Adrenal gland (tissue), 12 donors: ENCODE data around the gene DSC2. TPM values are rescaled to one million over a fixed set of nuclear protein-coding genes. Genes with fewer than 3 reads are reported as not detected.
A peak's percentile ranks its signal among the peaks of the same experiment; 100 is the strongest.
"Not testable (repeated sequence)": the region's sequence is repeated elsewhere in the genome, so short reads cannot be mapped to it uniquely, and the experiment has no call there.

ENCODE experiments used
- DNase-seq, 7 donors: peaks; one replicate each; pipeline ENCODE4 v3.0.0-alpha.2; 2019 to 2020
- H3K27ac ChIP-seq, 5 donors: fragments of 200-600 bp; sonication (generic) in 4 of 5; 1 replicate in 3 of 5; 2 replicates in 2 of 5; pipeline versions ENCODE4 v1.5.1 to v1.8.0; 2016 to 2020; ENCODE audit warnings: mild to moderate bottlenecking in 1 of 5
- H3K27me3 ChIP-seq: fragments of 200-600 bp; 2 replicates; pipeline ENCODE4 v1.8.0; 2021
- H3K36me3 ChIP-seq, 2 donors: fragments of 200-600 bp; replicated peaks in 1 of 2; 1 replicate in 1 of 2; 2 replicates in 1 of 2; pipeline versions ENCODE4 v1.5.1 to v1.8.0; 2018 to 2022
- H3K4me1 ChIP-seq, 2 donors: fragments of 200-600 bp; replicated peaks in 1 of 2; 1 replicate in 1 of 2; 2 replicates in 1 of 2; pipeline versions ENCODE4 v1.5.1 to v1.8.0; 2018 to 2021
- H3K4me3 ChIP-seq, 4 donors: fragments of 200-600 bp; sonication (generic) in 3 of 4; one replicate each; pipeline ENCODE4 v1.5.1; 2016 to 2018
- H3K9me3 ChIP-seq, 3 donors: fragments of 200-600 bp; sonication (generic) in 1 of 3; replicated peaks in 1 of 3; 1 replicate in 2 of 3; 2 replicates in 1 of 3; pipeline versions ENCODE4 v1.5.1 to v1.8.0; 2016 to 2021
- POLR2A ChIP-seq, 2 donors: fragments of 450-650 bp; IDR thresholded peaks; one replicate each; pipeline ENCODE4 v1.6.1; 2017; ENCODE audit warnings: antibody characterized with exemption in 2 of 2, mild to moderate bottlenecking in 2 of 2, moderate library complexity in 1 of 2
- WGBS, 4 donors: extraction: QIAGEN DNeasy Blood & Tissue Kit in 2 of 4; methylation state at CpG; one replicate each; pipeline versions ENCODE4 v1.1.5 to v1.1.7; 2013 to 2017; 5-methylcytosine and 5-hydroxymethylcytosine counted together
- intact Hi-C, 2 donors: fragments of 100-400 bp; cut with DNase I; formaldehyde crosslinking; loops; one replicate each; pipeline versions ENCODE4 v1.14.1 to v1.15.0; 2022 to 2023
- polyA plus RNA-seq, 3 donors: library from polyadenylated mRNA; stranded (reverse); fragments of 200-250 nt in 2 of 3; fragments of 350-450 nt in 1 of 3; fragmentation: Illumina TruSeq in 1 of 3; extraction: RNeasy Lipid Tissue Mini Kit (QIAGEN cat#74804) in 1 of 3; gene quantifications; one replicate each; pipeline ENCODE4 v1.2.3, GENCODE V29; 2013 to 2014
- total RNA-seq, 9 donors: library from RNA; depleted of rRNA in 4 of 9; stranded (reverse); fragments of >200 nt in 4 of 9; fragments of 120-200 nt in 1 of 9; fragmentation: NEBNext Ultra II Directional in 1 of 9; extraction: Animal tissue kit (Norgen Biotek cat#: 25700) in 1 of 9; gene quantifications; one replicate each; pipeline versions ENCODE4 v1.1.0 to v1.2.4, GENCODE V29; 2013 to 2023
- TF ChIP-seq, protein P1 (sequence below), 6 experiments: fragments of 450-650 bp in 4 of 6; fragments of 200-600 bp in 2 of 6; sonication (generic) in 1 of 6; IDR thresholded peaks; 1 replicate in 5 of 6; 2 replicates in 1 of 6; pipeline versions ENCODE4 v1.5.1 to v1.8.0; 2016 to 2021; ENCODE audit warnings: antibody characterized with exemption in 6 of 6, mild to moderate bottlenecking in 2 of 6, moderate library complexity in 1 of 6
- donor health status: healthy with polysubstance abuse.
- donor health status: Bipolar disorder and iron deficiency.
- donor health status: DM: yes; HTN: yes; CAD: no.
- donor health status: DM: no; HTN: no; CAD: no.
- donor health status: DM: no; HTN: no; CAD: no.
- donor health status: DM: yes; HTN: yes; CAD: no.

DSC2 gene
- total and polyA plus RNA-seq, 12 donors: 0.48 to 14.2 (median 4.5) TPM

DNA sequence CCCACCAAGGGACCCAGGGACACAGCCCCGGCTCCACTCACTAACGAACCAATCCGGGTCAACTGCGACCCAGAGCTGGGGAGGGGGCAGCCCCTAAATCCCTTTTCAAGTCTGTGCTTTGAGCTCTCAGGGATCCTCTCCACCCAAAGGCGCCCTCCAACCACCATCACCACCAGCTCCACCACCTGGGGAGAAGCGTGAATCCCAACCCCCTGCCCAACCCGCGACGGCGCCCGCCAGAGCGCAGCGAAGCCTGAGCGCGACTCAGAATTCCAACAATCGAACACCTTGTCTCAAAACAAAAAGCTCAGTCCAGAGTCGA, 60.2 kb downstream of the DSC2 start:
- WGBS, 4 donors: 3 to 4% (median 4%) methylated on average over 12 to 17 of the region's 17 CpGs
- Histone ChIP-seq H3K27me3 (peaks cover 56% of the 10 kb centered on the region), H3K4me3 (peak overlapping the region in 1 of 4 donors; percentile 34), H3K27ac (no peak overlapping the region), H3K4me1 (peaks cover 0 to 7% of the 10 kb centered on the region in 2 donors), H3K36me3 (no peaks in the 10 kb centered on the region), H3K9me3 (no peaks in the 10 kb centered on the region)
- no peak for DNase-seq
- intact Hi-C loops: no loop called here
- TF ChIP-seq, protein P1, sequence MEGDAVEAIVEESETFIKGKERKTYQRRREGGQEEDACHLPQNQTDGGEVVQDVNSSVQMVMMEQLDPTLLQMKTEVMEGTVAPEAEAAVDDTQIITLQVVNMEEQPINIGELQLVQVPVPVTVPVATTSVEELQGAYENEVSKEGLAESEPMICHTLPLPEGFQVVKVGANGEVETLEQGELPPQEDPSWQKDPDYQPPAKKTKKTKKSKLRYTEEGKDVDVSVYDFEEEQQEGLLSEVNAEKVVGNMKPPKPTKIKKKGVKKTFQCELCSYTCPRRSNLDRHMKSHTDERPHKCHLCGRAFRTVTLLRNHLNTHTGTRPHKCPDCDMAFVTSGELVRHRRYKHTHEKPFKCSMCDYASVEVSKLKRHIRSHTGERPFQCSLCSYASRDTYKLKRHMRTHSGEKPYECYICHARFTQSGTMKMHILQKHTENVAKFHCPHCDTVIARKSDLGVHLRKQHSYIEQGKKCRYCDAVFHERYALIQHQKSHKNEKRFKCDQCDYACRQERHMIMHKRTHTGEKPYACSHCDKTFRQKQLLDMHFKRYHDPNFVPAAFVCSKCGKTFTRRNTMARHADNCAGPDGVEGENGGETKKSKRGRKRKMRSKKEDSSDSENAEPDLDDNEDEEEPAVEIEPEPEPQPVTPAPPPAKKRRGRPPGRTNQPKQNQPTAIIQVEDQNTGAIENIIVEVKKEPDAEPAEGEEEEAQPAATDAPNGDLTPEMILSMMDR (IDR thresholded peaks at IDR 0.05): no peak
- no peak for TF ChIP-seq POLR2A (IDR thresholded peaks at IDR 0.05)

DNA sequence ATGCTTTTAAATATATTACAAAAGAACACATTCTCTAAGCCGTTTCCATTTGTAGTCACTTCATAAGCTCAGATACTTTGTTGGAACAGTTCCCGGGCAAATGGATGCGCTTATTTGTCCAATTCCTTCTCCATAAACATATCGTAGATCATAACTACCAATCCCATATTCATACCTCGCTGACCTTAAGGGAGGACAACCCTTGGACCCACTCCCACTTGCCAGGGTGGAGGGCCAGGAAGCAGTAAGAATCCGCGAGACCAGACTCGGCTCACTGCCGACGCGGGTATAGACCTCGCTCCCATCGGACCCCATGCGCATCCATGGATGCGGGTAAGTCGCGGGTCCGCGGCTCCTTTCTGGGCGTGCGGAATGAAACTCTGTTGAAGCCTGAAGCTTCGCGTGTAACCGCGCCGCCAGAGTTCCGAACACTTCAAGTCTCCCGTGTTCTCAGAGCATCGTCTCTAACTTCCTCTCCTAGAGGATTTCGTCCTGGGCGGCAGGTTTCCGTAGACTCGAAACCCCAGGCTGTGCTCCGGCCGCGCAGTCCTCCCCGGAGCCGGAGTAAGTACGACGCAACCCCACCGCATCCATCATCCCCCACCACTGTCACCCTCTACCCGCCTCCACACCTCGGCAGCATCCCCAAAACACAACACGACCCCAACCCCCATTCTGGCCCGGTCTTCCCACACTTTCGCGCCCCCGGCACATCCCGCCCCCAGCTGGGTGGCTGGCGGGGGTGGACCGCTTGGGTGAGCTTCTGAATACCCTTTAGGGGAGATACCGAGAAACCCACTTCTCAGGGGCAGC, 60.7 kb downstream of the DSC2 start:
- 1 to 3% (median 2%) methylated on average over 24 to 52 of the region's 52 CpGs for WGBS, 4 donors

DNA sequence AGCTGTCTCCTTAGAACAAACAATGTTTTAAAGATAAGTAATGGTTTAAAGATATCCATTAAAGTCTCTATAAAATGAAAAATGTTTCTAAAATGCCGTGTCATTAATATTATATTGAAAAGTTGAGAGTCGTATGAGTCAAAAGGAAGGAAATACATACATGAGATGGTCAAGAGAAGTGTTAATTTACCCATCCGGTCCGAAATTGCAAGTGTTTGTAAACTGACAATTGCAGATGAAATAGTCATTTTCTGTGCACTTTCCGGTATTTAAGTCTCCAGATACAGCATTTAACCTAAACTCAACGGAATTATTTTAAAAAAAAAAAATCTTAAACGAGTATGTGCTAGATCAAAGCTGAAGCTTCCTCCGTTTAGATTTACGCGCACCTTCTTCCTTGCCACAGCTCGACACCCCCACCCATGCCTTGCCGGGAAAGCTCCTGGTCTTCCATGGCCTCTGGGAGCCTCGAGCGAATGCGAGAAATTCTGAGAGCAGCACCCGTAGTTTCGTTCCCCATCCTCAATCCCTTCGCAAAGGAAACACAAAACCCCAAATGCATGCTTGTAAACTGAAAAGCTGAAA, 61.4 kb downstream of the DSC2 start:
- Histone ChIP-seq H3K36me3 (no peaks in the 10 kb centered on the region), H3K27me3 (peaks cover 56% of the 10 kb centered on the region), H3K4me3 (no peak overlapping the region), H3K27ac (no peak overlapping the region), H3K9me3 (no peaks in the 10 kb centered on the region), H3K4me1 (peaks cover 0 to 7% of the 10 kb centered on the region in 2 donors)
- TF ChIP-seq, protein P1 (IDR thresholded peaks at IDR 0.05): no peak
- TF ChIP-seq POLR2A (IDR thresholded peaks at IDR 0.05): no peak
- no peak for DNase-seq
- 6 to 14% (median 11%) methylated on average over 18 of the region's 18 CpGs for WGBS, 4 donors
- intact Hi-C loops: no loop called here

More for the DNA sequence above, 60.7 kb downstream of the DSC2 start:
- H3K4me3 ChIP-seq: no peak overlapping the region
- H3K27ac ChIP-seq: no peak overlapping the region
- peaks cover 56% of the 10 kb centered on the region for H3K27me3 ChIP-seq
- intact Hi-C loops: no loop called here
- H3K9me3 ChIP-seq: no peaks in the 10 kb centered on the region
- H3K4me1 ChIP-seq: peaks cover 0 to 7% of the 10 kb centered on the region in 2 donors
- TF ChIP-seq POLR2A (IDR thresholded peaks at IDR 0.05): no peak
- TF ChIP-seq, protein P1 (IDR thresholded peaks at IDR 0.05): no peak
- no peaks in the 10 kb centered on the region for H3K36me3 ChIP-seq
- peak in 1 of 7 donors; percentile 11 for DNase-seq

DNA sequence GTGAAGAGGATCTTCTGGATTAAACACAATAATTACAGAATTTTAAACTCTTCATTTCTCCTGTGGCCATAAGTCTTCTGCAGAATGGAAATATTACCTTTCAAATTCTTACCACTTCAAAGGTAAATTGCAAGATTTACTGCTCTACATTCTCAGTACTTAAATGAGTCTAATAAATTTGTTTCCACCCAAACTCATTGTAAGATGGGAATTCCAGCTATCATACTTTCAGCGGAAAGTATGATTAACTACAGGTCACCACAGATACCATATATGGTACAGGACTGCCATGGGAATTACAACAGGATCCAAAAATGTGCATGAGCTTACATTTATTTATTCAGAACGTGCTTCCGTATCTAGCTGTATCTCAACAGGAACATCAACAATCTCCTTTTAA, 62.8 kb downstream of the DSC2 start:
- H3K4me3 ChIP-seq: no peak overlapping the region
- H3K27ac ChIP-seq: no peak overlapping the region
- H3K27me3 ChIP-seq: peaks cover 55% of the 10 kb centered on the region
- TF ChIP-seq, protein P1 (IDR thresholded peaks at IDR 0.05): no peak
- TF ChIP-seq POLR2A (IDR thresholded peaks at IDR 0.05): no peak
- no peaks in the 10 kb centered on the region for H3K9me3 ChIP-seq
- DNase-seq: no peak
- intact Hi-C loops: no loop called here
- peaks cover 0 to 7% of the 10 kb centered on the region in 2 donors for H3K4me1 ChIP-seq
- no peaks in the 10 kb centered on the region for H3K36me3 ChIP-seq
- 65 to 69% (median 66%) methylated on average over 3 of the region's 3 CpGs for WGBS, 4 donors

DNA sequence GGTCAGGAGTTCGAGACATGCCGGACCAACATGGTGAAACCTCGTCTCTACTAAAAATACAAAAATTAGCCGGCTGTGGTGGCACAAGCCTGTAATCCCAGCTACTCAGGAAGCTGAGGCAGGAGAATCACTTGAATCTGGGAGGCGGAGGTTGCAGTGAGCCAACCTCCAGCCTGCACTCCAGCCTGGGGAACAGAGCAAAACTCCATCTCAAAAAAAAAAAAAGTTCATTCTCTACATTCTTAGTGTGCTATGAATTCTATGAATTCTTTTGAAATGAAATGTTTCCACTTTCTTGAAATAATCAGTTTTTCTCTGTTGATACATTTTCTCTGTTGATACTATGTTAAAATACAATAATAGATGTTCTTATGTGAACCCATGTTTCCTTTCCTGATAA, 64.5 kb downstream of the DSC2 start:
- WGBS, 4 donors: 71 to 87% (median 78%) methylated on average over 5 of the region's 5 CpGs
- H3K27me3 ChIP-seq: peaks cover 38% of the 10 kb centered on the region
- H3K4me1 ChIP-seq, intact Hi-C loops, H3K4me3 ChIP-seq, H3K27ac ChIP-seq, DNase-seq, H3K9me3 ChIP-seq, H3K36me3 ChIP-seq: not testable (repeated sequence)
